DND-41 (cell line): ENCODE data around the gene RAPSN.

Experiments
- ATAC-seq: fragments of 200-7000 bp; cut with Tn5 transposase; 3 replicates; pipeline ENCODE4 v1.9.1; 2021; ENCODE audit warnings: low read depth; ENCODE audit not compliant: insufficient read depth
- DNase-seq: peaks from one replicate; pipeline ENCODE4 v3.0.0-alpha.2; 2020
- H2AFZ ChIP-seq: 2 replicates; pipeline ENCODE4 v1.6.0; 2012; ENCODE audit warnings: low read depth, low read length
- H3K27ac ChIP-seq: 2 replicates; pipeline ENCODE4 v1.5.1; 2012; ENCODE audit warnings: low read length, inconsistent platforms
- H3K27me3 ChIP-seq: fragments of 200-600 bp; sonication (generic); 2 replicates; pipeline ENCODE4 v1.6.0; 2012; ENCODE audit warnings: low read length, mild to moderate bottlenecking, inconsistent platforms; ENCODE audit not compliant: insufficient read depth, poor library complexity
- H3K36me3 ChIP-seq: 2 replicates; pipeline ENCODE4 v1.5.1; 2012; ENCODE audit warnings: low read length, inconsistent platforms; ENCODE audit not compliant: insufficient read depth
- H3K4me1 ChIP-seq: 2 replicates; pipeline ENCODE4 v1.5.1; 2012; ENCODE audit warnings: mild to moderate bottlenecking, low read length; ENCODE audit not compliant: insufficient read depth
- H3K4me2 ChIP-seq: 2 replicates; pipeline ENCODE4 v1.6.0; 2012; ENCODE audit warnings: mild to moderate bottlenecking, moderate library complexity, low read length, inconsistent platforms; ENCODE audit not compliant: insufficient read depth
- H3K4me3 ChIP-seq, 2 experiments: fragments of 200-600 bp in 1 of 2; shearing (Covaris generic) in 1 of 2; 2 replicates each; pipeline ENCODE4 v1.5.1; 2012 to 2016; ENCODE audit warnings: inconsistent platforms in 2 of 2, low read length in 2 of 2, mild to moderate bottlenecking in 2 of 2, low read depth in 1 of 2, moderate library complexity in 1 of 2
- H3K79me2 ChIP-seq: 2 replicates; pipeline ENCODE4 v1.6.0; 2012; ENCODE audit warnings: low read length, inconsistent platforms; ENCODE audit not compliant: insufficient read depth
- H3K9ac ChIP-seq: 2 replicates; pipeline ENCODE4 v1.6.0; 2012; ENCODE audit warnings: low read depth, mild to moderate bottlenecking, inconsistent platforms, low read length, moderate library complexity
- H3K9me3 ChIP-seq: 2 replicates; pipeline ENCODE4 v1.5.1; 2012; ENCODE audit warnings: low read length, moderate library complexity, mild to moderate bottlenecking, inconsistent platforms; ENCODE audit not compliant: insufficient read depth, severe bottlenecking
- H4K20me1 ChIP-seq: 2 replicates; pipeline ENCODE4 v1.6.0; 2012; ENCODE audit warnings: low read length; ENCODE audit not compliant: insufficient read depth
- EZH2 ChIP-seq: IDR thresholded peaks from 3 replicates; pipeline ENCODE4 v1.6.1; 2012; ENCODE audit warnings: borderline replicate concordance, low read depth, mild to moderate bottlenecking, moderate library complexity, low read length, inconsistent platforms; ENCODE audit not compliant: severe bottlenecking
- TF ChIP-seq, protein P1 (sequence below): IDR thresholded peaks from 2 replicates; pipeline ENCODE4 v1.5.1; 2012; ENCODE audit warnings: borderline replicate concordance, low read length, moderate library complexity, mild to moderate bottlenecking; ENCODE audit not compliant: poor library complexity, severe bottlenecking; ENCODE audit errors: extremely low read depth

RAPSN gene

GRCh38 chr11:47448566-47449427 is at the start of gene RAPSN:
RAPSN (minus strand) TSS chr11:47449136; CDS start chr11:47448964, 172 bp downstream.
- H3K36me3 ChIP-seq: no peaks in the 10 kb centered on the region
- H3K9ac ChIP-seq: no peak within 1 kb of the TSS
- TF ChIP-seq, protein P1, sequence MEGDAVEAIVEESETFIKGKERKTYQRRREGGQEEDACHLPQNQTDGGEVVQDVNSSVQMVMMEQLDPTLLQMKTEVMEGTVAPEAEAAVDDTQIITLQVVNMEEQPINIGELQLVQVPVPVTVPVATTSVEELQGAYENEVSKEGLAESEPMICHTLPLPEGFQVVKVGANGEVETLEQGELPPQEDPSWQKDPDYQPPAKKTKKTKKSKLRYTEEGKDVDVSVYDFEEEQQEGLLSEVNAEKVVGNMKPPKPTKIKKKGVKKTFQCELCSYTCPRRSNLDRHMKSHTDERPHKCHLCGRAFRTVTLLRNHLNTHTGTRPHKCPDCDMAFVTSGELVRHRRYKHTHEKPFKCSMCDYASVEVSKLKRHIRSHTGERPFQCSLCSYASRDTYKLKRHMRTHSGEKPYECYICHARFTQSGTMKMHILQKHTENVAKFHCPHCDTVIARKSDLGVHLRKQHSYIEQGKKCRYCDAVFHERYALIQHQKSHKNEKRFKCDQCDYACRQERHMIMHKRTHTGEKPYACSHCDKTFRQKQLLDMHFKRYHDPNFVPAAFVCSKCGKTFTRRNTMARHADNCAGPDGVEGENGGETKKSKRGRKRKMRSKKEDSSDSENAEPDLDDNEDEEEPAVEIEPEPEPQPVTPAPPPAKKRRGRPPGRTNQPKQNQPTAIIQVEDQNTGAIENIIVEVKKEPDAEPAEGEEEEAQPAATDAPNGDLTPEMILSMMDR: no peak
- TF ChIP-seq EZH2: no peak
- DNase-seq (no peak), ATAC-seq (no peak)
- H3K4me3 ChIP-seq: no peak within 1 kb of the TSS
- H3K9me3 ChIP-seq: no peaks in the 10 kb centered on the region
- no peak within 1 kb of the TSS for H2AFZ ChIP-seq
- no peak within 1 kb of the TSS for H3K27ac ChIP-seq
- no peaks in the 10 kb centered on the region for H3K27me3 ChIP-seq
- H3K4me2 ChIP-seq: no peak within 1 kb of the TSS
- H4K20me1 ChIP-seq: no peaks in the 10 kb centered on the region
- H3K79me2 ChIP-seq: no peaks in the 10 kb centered on the region
- H3K4me1 ChIP-seq: no peaks in the 10 kb centered on the region

- no peak overlapping the region for H3K27ac ChIP-seq
- H3K4me2 ChIP-seq: no peak overlapping the region
- no peaks in the 10 kb centered on the region for H3K27me3 ChIP-seq
- no peaks in the 10 kb centered on the region for H3K9me3 ChIP-seq
- H3K9ac ChIP-seq: no peak overlapping the region
- H3K36me3 ChIP-seq: peaks cover 70% of the 10 kb centered on the region
- H2AFZ ChIP-seq: no peak overlapping the region
- no peak for TF ChIP-seq EZH2
- H4K20me1 ChIP-seq: peaks cover 82% of the 10 kb centered on the region
- H3K4me1 ChIP-seq: no peaks in the 10 kb centered on the region
- peaks cover 99% of the 10 kb centered on the region for H3K79me2 ChIP-seq
- no peak for ATAC-seq
- no peak for DNase-seq
- H3K4me3 ChIP-seq: no peak overlapping the region
Measured at GRCh38 chr11:47498149-47498548, 49.2 kb upstream of the RAPSN start.

DNA sequence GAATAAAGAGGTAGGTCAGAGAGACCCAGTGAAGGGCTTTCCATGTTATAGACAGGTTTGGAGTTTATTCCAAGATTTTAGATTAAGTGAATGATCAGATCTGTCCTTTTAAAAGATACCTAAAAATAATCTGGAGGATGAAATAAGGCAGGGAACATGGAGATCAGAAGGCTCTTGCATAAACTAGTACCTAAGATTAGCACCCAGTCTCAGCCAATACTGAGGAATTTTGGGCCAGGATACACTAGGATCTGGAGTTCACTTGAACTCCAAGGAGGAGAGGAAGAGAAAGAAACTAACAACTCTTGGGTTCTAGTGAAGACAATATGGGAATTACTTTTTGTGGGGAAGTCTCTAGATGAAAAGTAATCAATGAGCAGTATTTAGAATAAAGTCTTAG is 47.9 kb upstream of the RAPSN start:
- H3K4me3 ChIP-seq: no peak overlapping the region
- ATAC-seq: no peak
- no peak overlapping the region for H3K9ac ChIP-seq
- peaks cover 86% of the 10 kb centered on the region for H4K20me1 ChIP-seq
- H3K79me2 ChIP-seq: peaks cover 100% of the 10 kb centered on the region
- no peaks in the 10 kb centered on the region for H3K4me1 ChIP-seq
- no peak overlapping the region for H3K4me2 ChIP-seq
- H2AFZ ChIP-seq: no peak overlapping the region
- no peak overlapping the region for H3K27ac ChIP-seq
- H3K9me3 ChIP-seq: no peaks in the 10 kb centered on the region
- no peaks in the 10 kb centered on the region for H3K27me3 ChIP-seq
- TF ChIP-seq, protein P1: no peak
- no peak for TF ChIP-seq EZH2
- no peak for DNase-seq
- H3K36me3 ChIP-seq: peaks cover 82% of the 10 kb centered on the region

- Histone ChIP-seq H3K27me3 (no peaks in the 10 kb centered on the region), H2AFZ (no peak overlapping the region), H3K36me3 (peaks cover 82% of the 10 kb centered on the region), H3K79me2 (peaks cover 99% of the 10 kb centered on the region), H3K4me3 (no peak overlapping the region), H4K20me1 (peaks cover 86% of the 10 kb centered on the region), H3K9me3 (no peaks in the 10 kb centered on the region), H3K4me2 (no peak overlapping the region), H3K9ac (no peak overlapping the region), H3K4me1 (no peaks in the 10 kb centered on the region), H3K27ac (no peak overlapping the region)
- ATAC-seq: no peak
- DNase-seq: no peak
- TF ChIP-seq, protein P1: no peak
- no peak for TF ChIP-seq EZH2
Measured at GRCh38 chr11:47495856-47496217, 46.9 kb upstream of the RAPSN start.
